T47D (cell line): Measurements from ENCODE around the gene RRP1.

ENCODE experiments used
- DNase-seq, 2 experiments: peaks; one replicate each; pipeline versions ENCODE4 v3.0.0 to v3.0.0-alpha.2; 2011 to 2012; ENCODE audit warnings: low read depth in 1 of 2, low spot score in 1 of 2
- JUND ChIP-seq: IDR thresholded peaks from 2 replicates; pipeline ENCODE4 v1.6.1; 2012; ENCODE audit warnings: low read depth
- in situ Hi-C: cut with HindIII; loops from 2 replicates; pipeline ENCODE4 v1.10.0; 2016; ENCODE audit warnings: low sequenced_read_pairs, low pct_unique_long_range_greater_than_20kb

RRP1 gene

DNA sequence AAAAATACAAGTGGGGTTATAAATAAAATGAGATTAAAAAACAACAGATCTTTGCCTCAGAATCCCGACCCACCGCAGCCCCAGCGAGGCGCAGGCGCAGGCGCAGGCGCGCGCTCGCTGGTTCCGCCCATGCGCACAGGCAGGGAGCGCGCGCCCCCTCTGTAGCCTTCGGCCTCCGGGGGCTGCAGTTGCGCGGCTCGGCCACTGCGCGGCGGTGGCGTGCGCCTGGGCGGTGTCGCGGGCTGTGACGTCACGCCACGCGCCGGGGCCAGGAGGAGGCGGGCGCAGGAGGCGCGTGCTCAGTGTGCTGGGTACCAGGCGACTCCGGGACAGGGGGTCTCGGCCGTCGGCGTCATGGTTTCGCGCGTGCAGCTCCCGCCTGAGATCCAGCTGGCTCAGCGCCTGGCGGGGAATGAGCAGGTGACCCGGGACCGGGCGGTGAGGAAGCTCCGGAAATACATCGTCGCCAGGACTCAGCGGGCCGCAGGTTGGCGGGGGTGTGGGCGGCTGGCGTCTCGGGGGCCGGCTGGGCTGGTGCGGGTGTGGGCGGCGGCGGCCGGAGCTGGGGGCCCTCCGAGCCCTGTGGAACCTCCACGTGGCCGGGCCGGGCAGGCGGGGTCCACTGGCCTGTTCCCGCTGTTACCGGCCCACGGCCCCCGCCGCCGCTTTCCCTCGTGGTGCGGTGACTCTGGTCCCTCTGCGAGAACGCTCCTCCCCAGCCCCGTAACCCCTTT lies at the start of gene RRP1:
RRP1 (plus strand) TSS at position 302 of the 734 bp plus-strand sequence; CDS start at position 355, 53 bp downstream.
- peak; percentile 91 to 95 for DNase-seq
- no peak for TF ChIP-seq JUND
- in situ Hi-C loops = no loop called here

DNA sequence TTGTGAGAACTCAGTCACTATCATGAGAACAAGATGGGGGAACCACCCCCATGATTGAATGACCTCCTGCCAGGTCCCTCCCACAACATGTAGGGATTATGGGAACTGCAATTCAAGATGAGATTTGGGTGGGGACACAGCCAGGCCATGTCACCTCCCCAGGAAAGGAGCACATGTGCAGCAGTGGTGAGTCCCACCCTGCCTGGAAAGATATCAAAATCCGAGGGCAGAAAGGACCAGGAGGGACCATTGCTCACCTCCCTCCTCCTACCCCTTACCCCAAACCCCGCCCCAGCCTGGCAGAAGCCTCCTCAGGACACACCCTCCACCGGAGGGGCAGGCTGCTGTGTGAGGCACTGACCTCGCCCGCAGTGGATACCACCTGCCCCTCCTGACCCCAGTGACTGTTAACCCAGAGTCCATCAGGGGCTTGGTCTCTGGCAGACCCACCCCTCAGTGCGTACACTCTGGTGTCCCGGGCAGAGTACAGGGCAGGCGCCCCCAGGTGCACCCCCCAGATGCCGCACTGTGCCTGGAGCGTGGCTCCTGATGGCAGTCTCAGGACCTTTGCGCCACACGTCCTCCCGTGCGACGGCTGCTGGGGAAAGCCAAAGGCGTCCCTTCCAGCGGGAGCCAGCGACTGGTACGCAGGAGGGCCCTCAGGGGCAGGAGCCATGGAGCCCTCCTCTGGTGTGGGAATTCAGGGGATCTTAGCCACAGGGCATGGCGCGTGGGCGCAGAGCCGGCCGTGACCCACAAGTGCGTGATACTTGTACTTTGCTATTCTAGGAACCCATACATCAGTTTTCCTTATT lies 49.5 kb upstream of the RRP1 start:
- DNase-seq = no peak
- in situ Hi-C loops = no loop called here
- TF ChIP-seq JUND = no peak

DNA sequence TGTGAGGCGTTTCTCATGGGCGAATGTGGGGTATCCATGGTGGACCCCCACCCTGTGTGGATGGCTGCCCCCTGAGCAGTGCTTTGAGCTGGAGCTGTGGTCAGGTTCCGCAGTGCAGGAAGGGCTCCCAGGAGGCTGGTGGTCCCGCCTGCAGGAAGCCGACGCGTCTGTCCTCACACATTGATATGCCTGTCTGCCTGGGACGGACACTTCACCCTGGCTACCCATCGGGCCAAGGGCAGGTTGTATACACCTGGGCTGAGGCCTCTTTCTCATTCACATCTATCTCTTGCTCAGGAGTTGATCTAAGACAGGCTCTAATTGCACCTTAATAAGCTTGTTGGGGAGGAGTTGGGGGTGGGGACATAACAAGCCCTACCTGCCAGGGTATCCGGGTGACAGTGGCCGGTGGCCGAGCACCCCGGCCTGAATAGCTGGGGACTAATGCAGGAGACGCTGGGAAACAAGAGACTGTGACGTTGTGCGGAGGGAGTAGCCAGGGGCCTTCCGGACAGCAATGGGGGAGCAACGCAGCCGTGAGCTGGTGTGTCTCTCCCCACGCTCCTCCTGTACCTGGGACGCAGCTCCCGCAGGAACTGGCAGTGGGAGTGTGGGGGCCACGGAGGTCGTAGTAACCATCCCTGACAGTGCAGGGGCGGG lies 48.8 kb upstream of the RRP1 start:
- no peak for TF ChIP-seq JUND
- peak; percentile 74 to 85 for DNase-seq
- in situ Hi-C loops = no loop called here

GRCh38 chr21:43741423-43742096 lies 47.8 kb upstream of the RRP1 start:
- no peak for DNase-seq
- TF ChIP-seq JUND = no peak
- in situ Hi-C loops = no loop called here

DNA sequence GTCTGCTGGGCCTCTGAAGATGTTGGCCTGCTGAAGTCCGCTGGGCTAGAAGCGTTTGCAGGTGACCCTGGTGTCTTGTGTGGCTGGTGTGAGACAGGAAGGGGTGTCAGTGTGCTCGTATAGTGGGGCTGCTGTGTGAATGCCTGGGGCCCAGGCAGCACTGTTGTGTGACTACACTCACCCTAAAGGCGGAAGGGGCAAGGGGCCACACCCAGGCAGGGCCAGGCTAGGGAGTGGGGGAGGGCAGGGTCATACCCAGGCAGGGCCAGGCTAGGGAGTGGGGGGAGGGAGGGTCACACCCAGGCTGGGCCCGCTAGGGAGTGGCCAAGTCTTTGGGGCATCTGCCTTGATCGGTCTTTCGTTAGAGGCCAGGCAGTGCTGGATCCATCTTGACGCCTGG lies 45.4 kb upstream of the RRP1 start:
- in situ Hi-C loops = no loop called here
- DNase-seq = no peak
- no peak for TF ChIP-seq JUND

GRCh38 chr21:43744725-43745124 lies 44.7 kb upstream of the RRP1 start:
- no peak for TF ChIP-seq JUND
- DNase-seq = no peak
- in situ Hi-C loops = no loop called here

GRCh38 chr21:43745772-43746517 lies 43.4 kb upstream of the RRP1 start:
- no peak for DNase-seq
- TF ChIP-seq JUND = no peak
- in situ Hi-C loops = no loop called here

- no peak for TF ChIP-seq JUND
- no peak for DNase-seq
- in situ Hi-C loops = no loop called here
These were observed 40.8 kb upstream of the RRP1 start for GRCh38 chr21:43748622-43749021.

DNA sequence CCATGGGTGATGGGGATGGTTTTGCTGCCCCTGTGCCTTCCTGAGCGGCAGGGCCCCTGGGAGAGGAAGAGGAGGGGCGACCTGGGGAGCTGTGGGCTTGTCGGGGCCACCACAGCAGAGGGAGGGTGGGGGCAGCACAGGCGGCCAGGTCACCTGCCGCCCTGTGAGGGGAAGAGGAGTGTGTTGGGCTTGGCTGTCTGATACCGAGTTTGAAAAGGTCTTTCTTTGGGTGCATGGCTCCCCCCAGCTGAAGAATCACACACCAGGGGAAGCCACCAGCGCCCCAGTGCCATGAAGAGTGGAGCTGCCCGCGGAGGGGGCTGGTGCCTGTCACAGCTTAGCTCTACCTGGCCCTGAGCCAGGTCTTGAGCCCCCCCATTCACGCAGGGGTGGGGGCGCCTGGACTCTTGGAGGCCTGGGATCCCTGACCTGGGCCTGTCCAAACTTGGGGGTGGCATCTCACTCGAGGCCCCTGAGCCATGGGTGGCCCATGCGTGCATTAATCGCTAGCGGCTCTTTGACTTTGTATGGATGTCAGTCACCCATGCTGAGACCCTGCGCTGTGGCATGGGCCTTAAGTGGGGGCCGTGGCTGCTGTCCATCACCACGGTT lies 39.6 kb upstream of the RRP1 start:
- no peak for TF ChIP-seq JUND
- no peak for DNase-seq
- in situ Hi-C loops = no loop called here

GRCh38 chr21:43750339-43751033 lies 38.9 kb upstream of the RRP1 start:
- no peak for DNase-seq
- in situ Hi-C loops = no loop called here
- TF ChIP-seq JUND = no peak
